Suprapubic skin (tissue), 4 donors: ENCODE results near the gene TAS2R4. TPM values are rescaled to one million over a fixed set of nuclear protein-coding genes. Genes with fewer than 3 reads are reported as not detected.
"Not testable (repeated sequence)": the region's sequence is repeated elsewhere in the genome, so short reads cannot be mapped to it uniquely, and the experiment has no call there.

Experiments
- DNase-seq, 2 donors: peaks; one replicate each; pipeline ENCODE4 v3.0.0-alpha.2; 2019; ENCODE audit warnings: low spot score in 2 of 2
- H3K27ac ChIP-seq: fragments of 200-600 bp; sonication (generic); one replicate; pipeline ENCODE4 v1.5.1; 2019
- H3K27me3 ChIP-seq: fragments of 200-600 bp; sonication (generic); one replicate; pipeline ENCODE4 v1.5.1; 2019
- H3K36me3 ChIP-seq: fragments of 200-600 bp; sonication (generic); one replicate; pipeline ENCODE4 v1.5.1; 2019
- H3K4me1 ChIP-seq: fragments of 200-600 bp; sonication (generic); one replicate; pipeline ENCODE4 v1.5.1; 2019
- H3K4me3 ChIP-seq: fragments of 200-600 bp; sonication (generic); one replicate; pipeline ENCODE4 v1.5.1; 2019; ENCODE audit warnings: mild to moderate bottlenecking
- H3K9me3 ChIP-seq: fragments of 200-600 bp; sonication (generic); one replicate; pipeline ENCODE4 v1.5.1; 2019
- CTCF ChIP-seq, 2 donors: fragments of 200-600 bp in 1 of 2; fragments of 450-650 bp in 1 of 2; sonication (generic) in 1 of 2; IDR thresholded peaks; one replicate each; pipeline ENCODE4 v1.5.1; 2016 to 2019; ENCODE audit warnings: antibody characterized with exemption in 2 of 2, mild to moderate bottlenecking in 1 of 2, moderate library complexity in 1 of 2
- EP300 ChIP-seq: sonication (generic); formaldehyde crosslinking; IDR thresholded peaks from one replicate; pipeline ENCODE4 v1.6.1; 2017; ENCODE audit warnings: antibody characterized with exemption
- POLR2A ChIP-seq, 2 donors: fragments of 450-650 bp; IDR thresholded peaks; one replicate each; pipeline ENCODE4 v1.6.1; 2017; ENCODE audit warnings: antibody characterized with exemption in 2 of 2, mild to moderate bottlenecking in 2 of 2, moderate library complexity in 2 of 2
- POLR2AphosphoS5 ChIP-seq, 3 donors: sonication (generic); formaldehyde crosslinking; IDR thresholded peaks; one replicate each; pipeline ENCODE4 v1.6.1; 2017; ENCODE audit warnings: antibody characterized with exemption in 3 of 3
- WGBS: methylation state at CpG from one replicate; pipeline ENCODE4 v1.1.5; 2018; 5-methylcytosine and 5-hydroxymethylcytosine counted together
- total RNA-seq, 4 donors: library from RNA; depleted of rRNA; stranded (reverse); fragments of >200 nt; gene quantifications; one replicate each; pipeline ENCODE4 v1.1.0, GENCODE V29; 2016

Gene TAS2R4
- total RNA-seq, 4 donors from 2014 or later: 0.19 to 6.0 (median 2.0) TPM

- H3K4me1 ChIP-seq: no peaks in the 10 kb centered on the region
- no peaks in the 10 kb centered on the region for H3K27me3 ChIP-seq
- peaks cover 19% of the 10 kb centered on the region for H3K9me3 ChIP-seq
- no peak for DNase-seq
- TF ChIP-seq POLR2AphosphoS5 (IDR thresholded peaks at IDR 0.05): no peak
- TF ChIP-seq EP300: no peak
- TF ChIP-seq POLR2A (IDR thresholded peaks at IDR 0.05): no peak
- WGBS: 96% methylated on average over 2 of the region's 2 CpGs
- H3K4me3 ChIP-seq: no peak overlapping the region
- H3K27ac ChIP-seq: no peak overlapping the region
- H3K36me3 ChIP-seq: peaks cover 97% of the 10 kb centered on the region
These were observed 28.1 kb upstream of the TAS2R4 start for GRCh38 chr7:141748396-141748795.

- WGBS: 98% methylated on average over 10 of the region's 10 CpGs
- Histone ChIP-seq H3K9me3 (peaks cover 19% of the 10 kb centered on the region), H3K36me3 (peaks cover 81% of the 10 kb centered on the region)
- not testable (repeated sequence) for DNase-seq, H3K4me1 ChIP-seq, H3K27ac ChIP-seq, H3K4me3 ChIP-seq, H3K27me3 ChIP-seq
These were observed 24.6 kb upstream of the TAS2R4 start for GRCh38 chr7:141751904-141752303.

GRCh38 chr7:141752634-141753033, 23.8 kb upstream of the TAS2R4 start:
- Histone ChIP-seq H3K36me3 (peaks cover 81% of the 10 kb centered on the region), H3K27ac (no peak overlapping the region), H3K4me1 (no peaks in the 10 kb centered on the region), H3K4me3 (no peak overlapping the region), H3K27me3 (no peaks in the 10 kb centered on the region), H3K9me3 (peaks cover 19% of the 10 kb centered on the region)
- TF ChIP-seq CTCF (IDR thresholded peaks at IDR 0.05) (no peak), POLR2AphosphoS5 (IDR thresholded peaks at IDR 0.05) (no peak), EP300 (no peak), POLR2A (IDR thresholded peaks at IDR 0.05) (no peak)
- no peak for DNase-seq
- 96% methylated on average over 13 of the region's 13 CpGs for WGBS

GRCh38 chr7:141754939-141755338, 21.5 kb upstream of the TAS2R4 start:
- no peak for DNase-seq
- H3K36me3 ChIP-seq: peaks cover 75% of the 10 kb centered on the region
- H3K27ac ChIP-seq: no peak overlapping the region
- H3K4me1 ChIP-seq: no peaks in the 10 kb centered on the region
- H3K9me3 ChIP-seq: peaks cover 19% of the 10 kb centered on the region
- H3K27me3 ChIP-seq: no peaks in the 10 kb centered on the region
- no peak overlapping the region for H3K4me3 ChIP-seq
- WGBS: 79% methylated on average over 6 of the region's 6 CpGs
- no peak for TF ChIP-seq POLR2AphosphoS5 (IDR thresholded peaks at IDR 0.05)
- TF ChIP-seq CTCF (IDR thresholded peaks at IDR 0.05): peak in 1 of 2 donors; percentile 17

- no peaks in the 10 kb centered on the region for H3K4me1 ChIP-seq
- H3K4me3 ChIP-seq: no peak within 1 kb of the TSS
- H3K9me3 ChIP-seq: no peaks in the 10 kb centered on the region
- no peaks in the 10 kb centered on the region for H3K27me3 ChIP-seq
- no peak within 1 kb of the TSS for H3K27ac ChIP-seq
- DNase-seq: no peak
- TF ChIP-seq POLR2AphosphoS5 (IDR thresholded peaks at IDR 0.05) (no peak), CTCF (IDR thresholded peaks at IDR 0.05) (no peak), EP300 (no peak), POLR2A (IDR thresholded peaks at IDR 0.05) (no peak)
- peaks cover 39% of the 10 kb centered on the region for H3K36me3 ChIP-seq
- WGBS: 96% methylated on average over 3 of the region's 3 CpGs
These were observed 12.7 kb upstream of the TAS2R4 start, which contains the start of gene TAS2R3 for GRCh38 chr7:141763797-141764196. Gene TAS2R3, plus strand, starts transcription at chr7:141764097. Its CDS starts 62 bp downstream, at chr7:141764159.

- not testable (repeated sequence) for H3K27ac ChIP-seq, H3K4me3 ChIP-seq, H3K9me3 ChIP-seq, H3K36me3 ChIP-seq, DNase-seq, H3K4me1 ChIP-seq, H3K27me3 ChIP-seq
- WGBS: 99% methylated on average over 3 of the region's 3 CpGs
These were observed 6.3 kb upstream of the TAS2R4 start for GRCh38 chr7:141770083-141770583.
